Activated CD8-positive, alpha-beta memory T cell treated with anti-CD3 and anti-CD28 coated beads for 24 hours (primary cell): Measurements from ENCODE around the gene TCF7.

Experiments used
- DNase-seq: peaks from one replicate; pipeline ENCODE4 v3.0.0-alpha.2; 2020

The TCF7 gene

DNA sequence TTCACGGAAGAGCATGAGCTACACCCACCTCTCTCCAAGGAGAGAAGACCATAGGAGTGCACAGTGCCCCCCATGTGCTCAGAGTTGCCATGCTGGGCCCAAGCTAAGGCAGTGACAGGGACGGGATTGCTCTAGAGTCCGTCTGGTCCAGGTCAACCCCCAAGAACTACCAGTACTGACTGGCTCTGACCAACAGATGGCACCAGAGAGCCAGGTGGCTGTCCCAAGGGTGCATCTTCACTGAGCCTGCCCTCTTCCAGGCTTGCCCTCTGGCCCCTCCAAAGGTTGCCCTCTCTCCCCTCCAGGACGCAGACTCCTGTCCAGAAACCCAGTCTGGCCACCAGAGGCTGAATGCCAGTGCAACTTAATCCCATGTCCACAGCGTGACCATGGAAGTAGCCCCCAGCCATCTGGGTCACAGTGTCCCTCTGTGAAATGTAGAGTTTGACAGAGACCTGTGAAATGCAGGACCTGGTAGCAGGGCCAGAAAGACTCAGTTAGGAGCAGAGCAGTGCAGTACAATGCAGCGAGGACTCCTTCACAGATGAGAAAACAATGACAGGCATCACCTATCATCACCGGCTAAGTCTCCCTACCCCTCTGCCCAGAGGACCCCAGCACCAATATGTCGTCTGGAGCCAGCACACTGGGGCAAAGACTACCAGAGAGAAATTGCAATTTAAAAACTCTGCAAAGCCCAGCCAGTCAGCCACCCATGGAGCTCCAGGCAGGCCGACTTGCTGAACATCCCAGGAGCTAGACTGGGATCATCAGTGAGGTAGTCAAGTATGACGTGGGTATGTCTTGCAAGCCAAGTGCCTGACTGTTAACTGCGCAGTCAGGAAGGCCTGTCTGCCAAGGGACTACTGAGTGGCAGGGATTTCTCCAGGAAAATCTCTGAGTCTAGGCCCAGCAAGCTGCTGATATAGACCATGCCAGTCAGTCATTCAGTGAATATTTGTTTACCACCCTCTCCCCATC is 70.0 kb downstream of the TCF7 start:
- peak; percentile 87 for DNase-seq

DNA sequence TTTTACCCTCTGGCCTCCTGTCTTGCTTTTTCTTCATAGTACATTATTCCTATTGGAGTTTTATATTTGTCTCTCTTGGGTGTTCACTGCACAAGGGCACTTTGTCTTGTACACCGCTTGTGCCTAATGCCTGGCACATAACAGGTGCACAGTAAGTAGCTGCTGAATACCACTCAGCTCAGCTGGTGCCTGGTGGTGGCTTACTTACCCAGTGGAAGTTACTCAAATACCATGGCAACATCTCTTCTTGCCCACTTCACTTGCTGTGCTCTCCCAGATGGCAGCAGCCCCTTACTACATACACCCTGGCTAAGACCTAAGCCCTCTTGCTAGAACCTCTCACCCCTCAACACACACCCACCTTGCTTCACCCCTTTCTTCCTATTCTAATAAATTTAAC is 73.6 kb downstream of the TCF7 start:
- DNase-seq = no peak

DNA sequence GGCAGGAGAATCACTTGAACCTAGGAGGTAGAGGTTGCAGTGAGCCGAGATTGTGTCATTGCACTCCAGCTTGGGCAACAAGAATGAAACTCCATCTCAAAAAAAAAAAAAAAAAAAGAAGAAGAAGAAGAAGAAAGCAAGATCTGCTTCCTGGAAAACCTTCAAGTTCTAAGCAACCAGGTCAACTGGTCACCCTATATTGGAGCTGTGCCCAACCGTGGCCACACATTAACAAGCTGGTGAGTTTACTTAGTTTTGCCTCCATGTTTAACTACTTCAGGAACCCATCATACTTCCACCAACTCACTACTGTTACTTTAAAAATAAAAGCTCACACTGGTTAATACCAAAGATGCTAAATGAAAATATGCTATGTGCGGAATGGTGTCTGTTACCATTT is 74.5 kb downstream of the TCF7 start:
- DNase-seq = no peak

DNA sequence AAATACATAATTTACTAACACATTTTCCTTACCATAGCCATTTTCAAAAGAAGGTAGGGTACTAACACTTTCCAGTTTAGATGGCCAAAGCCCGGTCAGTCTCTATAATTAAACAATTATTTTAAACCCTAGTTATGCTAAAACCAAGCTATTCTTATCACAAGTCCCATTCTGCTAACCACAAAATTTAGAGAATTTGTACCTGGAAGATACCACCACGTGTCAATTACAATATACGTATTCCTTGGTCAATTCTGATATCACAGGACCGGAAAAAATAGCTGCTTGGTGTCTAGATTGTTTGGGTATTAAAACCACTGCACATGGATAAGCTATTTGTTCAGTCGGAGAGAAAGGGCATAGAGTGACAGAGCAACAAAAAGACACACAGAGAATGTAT is 81.2 kb downstream of the TCF7 start:
- DNase-seq = no peak
